Thymus (tissue), 11 donors: ENCODE measurements around the gene OTOP3. TPM values are rescaled to one million over a fixed set of nuclear protein-coding genes. Genes with fewer than 3 reads are reported as not detected.
A peak's percentile ranks its signal among the peaks of the same experiment; 100 is the strongest.

Experiments used
- DNase-seq, 9 donors: peaks; one replicate each; pipeline ENCODE4 v3.0.0-alpha.2; 2013; ENCODE audit warnings: low spot score in 9 of 9, low read depth in 6 of 9, missing footprints in 1 of 9
- H3K27ac ChIP-seq, 2 donors: one replicate each; pipeline ENCODE4 v1.5.1; 2013; ENCODE audit warnings: control low read depth in 1 of 2, low read depth in 1 of 2, low read length in 1 of 2, mild to moderate bottlenecking in 1 of 2, moderate library complexity in 1 of 2
- H3K27me3 ChIP-seq, 2 donors: one replicate each; pipeline ENCODE4 v1.5.1; 2013; ENCODE audit warnings: low read length in 1 of 2; ENCODE audit not compliant: control insufficient read depth in 2 of 2, insufficient read depth in 1 of 2
- H3K36me3 ChIP-seq, 2 donors: one replicate each; pipeline ENCODE4 v1.5.1; 2013; ENCODE audit warnings: low read length in 1 of 2, mild to moderate bottlenecking in 1 of 2, moderate library complexity in 1 of 2; ENCODE audit not compliant: control insufficient read depth in 2 of 2, insufficient read depth in 2 of 2
- H3K4me1 ChIP-seq, 2 donors: one replicate each; pipeline ENCODE4 v1.5.1; 2013; ENCODE audit warnings: low read length in 2 of 2; ENCODE audit not compliant: control insufficient read depth in 2 of 2, insufficient read depth in 2 of 2
- H3K4me3 ChIP-seq, 2 donors: one replicate each; pipeline ENCODE4 v1.5.1; 2013; ENCODE audit warnings: low read length in 2 of 2, control low read depth in 1 of 2, mild to moderate bottlenecking in 1 of 2
- H3K9me3 ChIP-seq, 2 donors: one replicate each; pipeline ENCODE4 v1.5.1; 2013; ENCODE audit warnings: low read length in 1 of 2, mild to moderate bottlenecking in 1 of 2; ENCODE audit not compliant: control insufficient read depth in 2 of 2, insufficient read depth in 1 of 2
- WGBS: extraction: QIAGEN DNeasy Blood & Tissue Kit; methylation state at CpG from one replicate; pipeline ENCODE4 v1.1.7; 2013; 5-methylcytosine and 5-hydroxymethylcytosine counted together
- polyA plus RNA-seq: library from polyadenylated mRNA; stranded (reverse); fragments of 200-250 nt; gene quantifications from one replicate; pipeline ENCODE4 v1.2.3, GENCODE V29; 2013
- total RNA-seq: library from RNA; stranded (reverse); fragments of 120-200 nt; gene quantifications from one replicate; pipeline ENCODE4 v1.2.4, GENCODE V29; 2013
- donor health status: healthy.

The OTOP3 gene
- total and polyA plus RNA-seq, 2 donors = under 0.01 to 0.05 TPM

DNA sequence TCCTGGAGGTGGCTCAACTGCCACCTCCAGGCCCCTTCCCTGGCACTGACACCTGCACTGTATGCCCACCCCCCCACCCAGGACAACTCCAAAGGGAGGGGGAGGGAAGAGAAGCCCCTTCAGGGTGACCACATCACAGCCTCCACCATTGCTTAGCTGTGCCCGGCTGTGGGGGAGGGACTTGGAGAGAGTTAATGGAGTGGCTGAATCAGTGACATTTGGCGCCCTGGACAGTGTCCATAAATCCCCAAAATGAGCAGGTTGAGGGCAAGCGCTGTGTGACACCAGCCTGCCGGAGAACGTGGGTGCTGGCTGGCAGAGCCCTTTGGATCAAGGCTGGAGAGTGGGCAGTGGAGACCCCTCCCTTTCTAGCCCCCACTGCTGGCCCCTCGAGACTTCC lies 13.5 kb upstream of the OTOP3 start:
- H3K36me3 ChIP-seq = no peaks in the 10 kb centered on the region

DNA sequence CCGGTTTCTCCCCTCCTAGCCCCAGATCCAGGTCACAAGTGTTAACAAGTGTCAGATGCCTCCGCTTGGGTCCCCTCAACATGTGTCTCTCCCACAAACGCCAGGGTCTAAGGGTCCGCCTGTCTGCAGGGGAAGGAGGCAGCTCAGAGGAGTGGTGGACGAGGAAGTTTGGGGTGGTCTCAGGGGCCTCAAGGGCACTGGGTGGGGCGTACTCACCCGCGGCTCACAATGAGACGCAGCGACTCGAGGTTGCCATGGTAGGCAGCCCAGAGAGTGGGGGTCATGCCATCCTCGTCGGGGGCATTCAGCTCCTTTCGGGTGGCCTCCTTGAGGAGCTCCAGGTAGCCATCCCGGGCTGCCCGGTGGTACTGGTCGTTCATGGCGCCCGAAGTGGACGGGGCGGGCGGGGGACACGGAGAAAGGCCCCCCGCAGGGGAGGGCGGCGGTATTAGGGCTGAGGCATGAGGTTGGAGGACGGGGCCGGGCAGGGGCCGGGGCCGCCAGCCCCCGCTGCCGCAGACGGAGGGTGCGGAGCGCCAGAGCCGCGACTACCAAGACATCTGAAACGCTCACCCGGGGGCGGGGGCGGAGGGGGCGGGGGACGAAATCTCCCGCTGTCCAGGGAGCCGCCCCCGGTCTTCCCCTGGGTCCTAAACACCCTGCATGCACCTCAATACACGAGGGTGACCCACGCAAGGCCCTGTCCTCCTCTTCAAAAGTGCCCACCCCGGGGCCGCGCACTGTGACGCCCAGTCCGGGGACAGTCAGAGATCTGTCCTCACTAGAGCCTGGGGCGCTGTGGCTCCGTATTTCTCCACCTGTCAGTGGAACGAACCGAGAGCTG lies 12.8 kb upstream of the OTOP3 start, which contains the start of gene USH1G:
Gene USH1G (minus strand): TSS at position 562 of the 844 bp plus-strand sequence. CDS start 182 bp downstream, at position 380.
- no peak for DNase-seq
- Histone ChIP-seq H3K27ac (no peak within 1 kb of the TSS), H3K4me1 (peaks cover 0 to 9% of the 10 kb centered on the region in 2 donors), H3K4me3 (peak within 1 kb of the TSS in 1 of 2 donors; percentile 24), H3K36me3 (no peaks in the 10 kb centered on the region), H3K9me3 (peaks cover 0 to 2% of the 10 kb centered on the region in 2 donors), H3K27me3 (peaks cover 47 to 91% of the 10 kb centered on the region in 2 donors)
- 7% methylated on average over 57 of the region's 57 CpGs for WGBS

More for the DNA sequence above, 13.5 kb upstream of the OTOP3 start:
- Histone ChIP-seq H3K27ac (no peak overlapping the region), H3K27me3 (peaks cover 43 to 91% of the 10 kb centered on the region in 2 donors), H3K9me3 (peaks cover 0 to 2% of the 10 kb centered on the region in 2 donors), H3K4me1 (peaks cover 0 to 9% of the 10 kb centered on the region in 2 donors), H3K4me3 (no peak overlapping the region)
- no peak for DNase-seq
- 77% methylated on average over 6 of the region's 6 CpGs for WGBS

DNA sequence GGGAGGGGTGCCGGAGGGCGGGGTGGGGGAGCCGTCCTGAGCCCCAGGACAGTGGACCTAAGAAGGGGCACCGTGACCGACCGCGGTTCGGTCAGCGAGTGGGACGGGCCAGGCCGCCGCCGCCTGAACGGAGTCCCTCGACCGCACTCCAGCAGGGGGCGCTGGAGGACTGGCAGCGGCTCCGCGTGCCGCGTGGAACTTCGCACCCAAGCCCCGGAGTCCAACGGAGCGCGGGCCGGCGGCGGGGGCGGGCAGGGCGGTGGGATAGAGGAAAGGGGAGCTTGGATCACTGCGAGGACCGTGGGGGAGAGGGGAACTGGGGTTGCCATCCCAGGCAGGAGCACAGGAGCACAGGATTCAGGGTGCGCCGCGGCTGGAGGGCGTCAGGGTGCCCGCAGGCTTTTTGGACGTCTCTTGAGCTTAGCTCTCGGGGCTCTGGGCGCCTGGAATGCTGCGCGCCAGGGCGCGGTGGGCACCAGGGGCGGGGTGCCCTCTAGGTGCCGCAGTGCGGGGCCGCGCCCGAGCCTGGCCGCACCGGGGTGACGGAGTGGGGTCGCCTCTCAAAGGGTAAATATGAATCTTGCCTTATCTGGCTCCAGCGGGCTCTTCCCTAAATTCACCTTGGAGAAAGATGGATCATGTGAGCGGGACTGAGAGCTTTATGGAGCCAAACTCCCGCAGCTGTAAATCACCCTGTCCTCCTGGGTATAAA lies 12.0 kb upstream of the OTOP3 start:
- Histone ChIP-seq H3K27ac (no peak overlapping the region), H3K27me3 (peaks cover 47 to 94% of the 10 kb centered on the region in 2 donors), H3K4me1 (peaks cover 0 to 9% of the 10 kb centered on the region in 2 donors), H3K36me3 (no peaks in the 10 kb centered on the region), H3K4me3 (peak overlapping the region in 1 of 2 donors; percentile 24), H3K9me3 (peaks cover 0 to 2% of the 10 kb centered on the region in 2 donors)
- DNase-seq = peak in 8 of 9 donors; percentile 16 to 65 (median 32)
- WGBS = 6% methylated on average over 59 of the region's 59 CpGs

DNA sequence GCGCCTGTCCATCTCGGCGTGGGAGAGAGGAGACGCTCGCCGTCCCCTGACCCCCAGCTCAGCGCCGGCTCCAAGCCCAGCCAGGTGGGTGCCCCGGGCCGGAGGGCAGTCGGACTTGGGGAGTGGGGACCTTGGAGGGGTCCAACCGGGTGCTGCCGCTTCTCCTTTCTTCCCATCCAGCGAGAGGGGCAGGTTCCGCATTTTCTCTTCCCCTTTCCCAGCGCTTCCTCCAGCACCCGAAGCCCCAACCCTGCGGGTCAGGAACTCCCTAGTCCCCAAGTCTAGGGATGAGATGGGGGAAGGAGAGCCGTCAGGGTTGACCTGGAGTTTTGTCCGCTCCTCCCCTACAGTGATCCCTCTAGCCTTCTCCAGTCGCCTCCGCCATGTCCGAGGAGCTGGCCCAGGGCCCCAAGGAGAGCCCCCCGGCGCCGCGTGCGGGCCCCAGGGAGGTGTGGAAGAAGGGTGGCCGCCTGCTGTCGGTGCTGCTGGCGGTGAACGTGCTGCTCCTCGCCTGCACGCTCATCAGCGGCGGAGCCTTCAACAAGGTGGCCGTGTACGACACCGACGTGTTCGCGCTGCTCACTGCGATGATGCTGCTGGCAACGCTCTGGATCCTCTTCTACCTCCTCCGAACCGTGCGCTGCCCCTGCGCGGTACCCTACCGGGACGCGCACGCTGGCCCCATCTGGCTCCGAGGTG lies 11.3 kb upstream of the OTOP3 start, which contains the start of gene OTOP2:
Gene OTOP2 (plus strand): TSS at position 24 of the 699 bp plus-strand sequence. CDS start 360 bp downstream, at position 384.
- peaks cover 0 to 2% of the 10 kb centered on the region in 2 donors for H3K9me3 ChIP-seq
- no peaks in the 10 kb centered on the region for H3K36me3 ChIP-seq
- WGBS = 4% methylated on average over 54 of the region's 54 CpGs
- H3K4me1 ChIP-seq = peaks cover 0 to 9% of the 10 kb centered on the region in 2 donors
- peaks cover 47 to 96% of the 10 kb centered on the region in 2 donors for H3K27me3 ChIP-seq
- no peak within 1 kb of the TSS for H3K27ac ChIP-seq
- DNase-seq = peak in 1 of 9 donors; percentile 10
- peak within 1 kb of the TSS in 1 of 2 donors; percentile 24 for H3K4me3 ChIP-seq

DNA sequence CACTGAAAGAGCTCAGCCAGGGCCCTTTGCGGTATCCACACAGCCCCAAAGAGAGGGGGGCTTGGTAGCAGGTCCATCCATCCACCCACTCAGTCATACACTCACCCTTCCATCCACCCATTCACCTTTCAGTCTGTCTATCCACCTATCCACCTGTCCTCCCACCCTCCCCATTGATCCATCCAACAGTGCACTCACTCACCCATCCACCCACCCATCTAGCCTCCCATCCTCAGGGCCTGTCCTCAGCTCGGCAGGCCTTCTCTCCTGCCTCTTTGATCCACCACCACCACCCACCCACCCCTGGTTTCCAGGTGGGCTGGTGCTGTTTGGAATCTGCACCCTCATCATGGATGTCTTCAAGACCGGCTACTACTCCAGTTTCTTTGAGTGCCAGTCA lies 10.5 kb upstream of the OTOP3 start:
- Histone ChIP-seq H3K27ac (no peak overlapping the region), H3K9me3 (peaks cover 0 to 2% of the 10 kb centered on the region in 2 donors), H3K4me3 (no peak overlapping the region), H3K36me3 (no peaks in the 10 kb centered on the region), H3K4me1 (peaks cover 0 to 9% of the 10 kb centered on the region in 2 donors), H3K27me3 (peaks cover 47 to 94% of the 10 kb centered on the region in 2 donors)
- WGBS = 86% methylated on average over 3 of the region's 3 CpGs
- DNase-seq = no peak

DNA sequence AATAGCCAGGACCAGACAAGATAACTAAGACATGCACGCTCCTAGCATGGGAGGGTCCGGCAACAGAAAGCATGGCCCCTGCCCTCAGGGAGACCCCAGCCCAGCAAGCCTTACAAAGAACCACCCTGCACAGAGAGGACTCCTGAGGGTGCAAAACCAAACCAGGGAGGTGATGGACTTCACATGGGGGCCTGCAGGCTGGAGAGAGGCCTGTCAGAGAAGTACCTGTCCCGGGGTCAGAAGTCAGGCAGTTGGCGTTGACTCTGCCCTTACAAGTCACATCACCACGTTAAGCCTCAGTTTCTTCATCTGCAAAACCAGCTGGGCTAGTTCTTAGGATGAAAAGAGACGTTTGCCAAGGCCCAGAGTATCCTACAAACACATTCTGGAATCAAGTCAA lies 6.9 kb upstream of the OTOP3 start:
- no peak overlapping the region for H3K27ac ChIP-seq
- H3K36me3 ChIP-seq = no peaks in the 10 kb centered on the region
- peaks cover 0 to 2% of the 10 kb centered on the region in 2 donors for H3K9me3 ChIP-seq
- peaks cover 32 to 92% of the 10 kb centered on the region in 2 donors for H3K27me3 ChIP-seq
- DNase-seq = no peak
- no peak overlapping the region for H3K4me3 ChIP-seq
- 88% methylated on average over 6 of the region's 6 CpGs for WGBS
- no peaks in the 10 kb centered on the region for H3K4me1 ChIP-seq

DNA sequence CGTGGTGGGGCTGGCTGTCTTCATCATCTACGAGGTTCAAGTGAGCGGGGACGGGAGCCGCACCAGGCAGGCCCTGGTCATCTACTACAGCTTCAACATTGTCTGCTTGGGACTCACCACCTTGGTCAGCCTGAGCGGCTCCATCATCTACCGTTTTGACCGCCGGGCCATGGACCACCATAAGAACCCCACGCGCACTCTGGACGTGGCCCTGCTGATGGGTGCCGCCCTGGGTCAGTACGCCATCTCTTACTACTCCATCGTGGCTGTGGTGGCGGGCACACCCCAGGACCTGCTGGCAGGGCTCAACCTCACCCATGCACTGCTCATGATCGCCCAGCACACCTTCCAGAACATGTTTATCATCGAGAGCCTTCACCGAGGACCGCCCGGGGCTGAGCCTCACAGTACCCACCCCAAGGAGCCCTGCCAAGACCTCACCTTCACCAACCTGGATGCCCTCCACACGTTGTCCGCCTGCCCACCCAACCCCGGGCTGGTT lies 5.1 kb upstream of the OTOP3 start:
- Histone ChIP-seq H3K36me3 (no peaks in the 10 kb centered on the region), H3K27me3 (peaks cover 22 to 92% of the 10 kb centered on the region in 2 donors), H3K4me3 (no peak overlapping the region), H3K9me3 (peaks cover 0 to 1% of the 10 kb centered on the region in 2 donors), H3K4me1 (no peaks in the 10 kb centered on the region), H3K27ac (no peak overlapping the region)
- WGBS = 94% methylated on average over 24 of the region's 24 CpGs
- no peak for DNase-seq

DNA sequence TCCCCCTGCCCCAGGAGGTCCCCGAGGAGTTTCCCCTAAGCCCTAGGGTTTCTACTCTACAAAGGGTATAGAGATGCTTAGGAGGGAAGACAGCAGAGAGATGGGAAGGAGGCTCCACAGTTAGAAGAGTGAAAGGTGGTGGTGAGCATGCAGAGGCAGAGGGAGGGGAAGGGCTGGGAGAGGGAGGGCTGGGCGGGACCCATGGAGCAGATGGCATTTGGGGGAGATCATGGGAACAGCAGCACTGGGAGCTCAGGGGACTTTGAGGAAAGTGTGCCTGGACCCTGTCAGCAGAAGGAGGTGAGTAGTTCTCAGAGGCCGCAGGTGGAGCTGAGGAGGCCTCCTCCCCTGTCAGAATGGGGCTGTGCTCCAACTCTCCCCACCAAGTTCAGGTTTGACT lies 650 bp upstream of the OTOP3 start:
- no peak for DNase-seq
- Histone ChIP-seq H3K4me1 (no peaks in the 10 kb centered on the region), H3K27me3 (peaks cover 42 to 95% of the 10 kb centered on the region in 2 donors), H3K4me3 (no peak overlapping the region), H3K9me3 (peaks cover 1 to 4% of the 10 kb centered on the region in 2 donors), H3K27ac (no peak overlapping the region), H3K36me3 (no peaks in the 10 kb centered on the region)
- 85% methylated on average over 3 of the region's 3 CpGs for WGBS
